ENCODE data around the gene DENND1A.

DENND1A gene

DNA sequence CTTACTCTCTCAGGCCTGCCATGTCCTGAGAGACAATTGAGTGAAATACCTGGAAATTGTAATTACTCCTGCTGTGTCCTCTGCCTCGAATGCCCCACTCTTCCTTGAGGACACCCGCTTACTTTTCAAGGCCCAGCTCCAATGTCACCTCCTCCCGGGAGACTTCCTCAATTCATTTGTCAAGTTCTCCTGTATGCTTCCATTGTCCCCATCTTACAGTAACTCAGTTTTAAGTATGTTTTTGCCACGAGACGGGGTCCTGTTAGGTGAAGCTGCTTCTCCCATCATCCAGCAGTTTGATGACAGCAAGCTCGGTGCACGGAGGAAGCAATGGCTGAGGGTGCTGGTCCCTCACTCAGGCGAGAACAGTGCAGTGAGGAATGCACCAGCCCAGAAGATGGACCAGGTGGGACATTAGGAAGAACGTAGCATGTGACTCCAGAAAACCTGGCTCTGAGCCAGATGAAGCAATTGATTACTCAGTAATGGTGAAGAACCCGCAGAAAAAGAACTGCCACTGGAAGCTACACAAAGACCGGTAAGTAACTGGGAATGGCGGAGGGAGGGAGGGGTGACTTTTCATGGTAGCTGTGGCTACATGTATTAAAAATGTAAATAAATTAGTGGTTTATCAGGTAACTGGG is 274.8 kb downstream of the DENND1A start:
- TF ChIP-seq, protein P1, sequence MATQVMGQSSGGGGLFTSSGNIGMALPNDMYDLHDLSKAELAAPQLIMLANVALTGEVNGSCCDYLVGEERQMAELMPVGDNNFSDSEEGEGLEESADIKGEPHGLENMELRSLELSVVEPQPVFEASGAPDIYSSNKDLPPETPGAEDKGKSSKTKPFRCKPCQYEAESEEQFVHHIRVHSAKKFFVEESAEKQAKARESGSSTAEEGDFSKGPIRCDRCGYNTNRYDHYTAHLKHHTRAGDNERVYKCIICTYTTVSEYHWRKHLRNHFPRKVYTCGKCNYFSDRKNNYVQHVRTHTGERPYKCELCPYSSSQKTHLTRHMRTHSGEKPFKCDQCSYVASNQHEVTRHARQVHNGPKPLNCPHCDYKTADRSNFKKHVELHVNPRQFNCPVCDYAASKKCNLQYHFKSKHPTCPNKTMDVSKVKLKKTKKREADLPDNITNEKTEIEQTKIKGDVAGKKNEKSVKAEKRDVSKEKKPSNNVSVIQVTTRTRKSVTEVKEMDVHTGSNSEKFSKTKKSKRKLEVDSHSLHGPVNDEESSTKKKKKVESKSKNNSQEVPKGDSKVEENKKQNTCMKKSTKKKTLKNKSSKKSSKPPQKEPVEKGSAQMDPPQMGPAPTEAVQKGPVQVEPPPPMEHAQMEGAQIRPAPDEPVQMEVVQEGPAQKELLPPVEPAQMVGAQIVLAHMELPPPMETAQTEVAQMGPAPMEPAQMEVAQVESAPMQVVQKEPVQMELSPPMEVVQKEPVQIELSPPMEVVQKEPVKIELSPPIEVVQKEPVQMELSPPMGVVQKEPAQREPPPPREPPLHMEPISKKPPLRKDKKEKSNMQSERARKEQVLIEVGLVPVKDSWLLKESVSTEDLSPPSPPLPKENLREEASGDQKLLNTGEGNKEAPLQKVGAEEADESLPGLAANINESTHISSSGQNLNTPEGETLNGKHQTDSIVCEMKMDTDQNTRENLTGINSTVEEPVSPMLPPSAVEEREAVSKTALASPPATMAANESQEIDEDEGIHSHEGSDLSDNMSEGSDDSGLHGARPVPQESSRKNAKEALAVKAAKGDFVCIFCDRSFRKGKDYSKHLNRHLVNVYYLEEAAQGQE (IDR thresholded peaks at IDR 0.05; ENCODE audit: insufficient read depth in 1 of 2, low read depth in 2 of 2, low read length in 2 of 2), result no peak
- TF ChIP-seq FOXP2 (optimal IDR thresholded peaks at IDR 0.05; ENCODE audit: borderline replicate concordance, extremely low read depth, extremely low read length, insufficient read depth) (no peak), TAF1 (IDR thresholded peaks at IDR 0.05; ENCODE audit: borderline replicate concordance, insufficient read depth, low read length) (no peak), POLR2AphosphoS5 (IDR thresholded peaks at IDR 0.05; ENCODE audit: low read depth, low read length) (no peak), SIN3A (IDR thresholded peaks at IDR 0.05; ENCODE audit: borderline replicate concordance, insufficient read depth, low read length) (no peak)

- TF ChIP-seq TAF1 (IDR thresholded peaks at IDR 0.05; ENCODE audit: borderline replicate concordance, insufficient read depth, low read length) (no peak), POLR2AphosphoS5 (IDR thresholded peaks at IDR 0.05; ENCODE audit: low read depth, low read length) (no peak), SIN3A (IDR thresholded peaks at IDR 0.05; ENCODE audit: borderline replicate concordance, insufficient read depth, low read length) (no peak), FOXP2 (optimal IDR thresholded peaks at IDR 0.05; ENCODE audit: borderline replicate concordance, extremely low read depth, extremely low read length, insufficient read depth) (no peak)
- TF ChIP-seq, protein P1 (IDR thresholded peaks at IDR 0.05; ENCODE audit: insufficient read depth in 1 of 2, low read depth in 2 of 2, low read length in 2 of 2), result no peak
Measured at GRCh38 chr9:123654218-123654993, 275.5 kb downstream of the DENND1A start.

DNA sequence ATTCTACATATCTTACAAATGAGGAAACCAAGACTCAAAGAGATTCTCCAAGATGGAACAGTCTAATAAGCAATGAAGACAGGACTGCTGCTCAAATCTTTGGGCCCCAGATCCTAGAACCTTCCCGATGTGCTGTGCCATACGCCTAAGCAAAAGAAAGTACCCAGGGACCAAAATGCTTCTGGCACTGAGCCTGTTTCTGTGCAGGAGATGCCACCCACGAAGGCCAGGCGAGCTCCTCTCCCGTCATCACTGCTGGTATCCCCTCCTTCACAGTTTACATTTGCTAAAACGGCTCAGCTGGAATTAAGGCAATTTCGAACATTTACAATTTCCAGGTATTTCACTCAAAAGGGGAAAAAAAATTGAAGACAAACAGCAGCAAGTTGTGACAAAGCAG is 277.5 kb downstream of the DENND1A start:
- TF ChIP-seq TAF1 (IDR thresholded peaks at IDR 0.05; ENCODE audit: borderline replicate concordance, insufficient read depth, low read length), result no peak
- no peak for TF ChIP-seq POLR2AphosphoS5 (IDR thresholded peaks at IDR 0.05; ENCODE audit: low read depth, low read length)
- TF ChIP-seq SIN3A (IDR thresholded peaks at IDR 0.05; ENCODE audit: borderline replicate concordance, insufficient read depth, low read length), result no peak
- TF ChIP-seq, protein P1 (IDR thresholded peaks at IDR 0.05; ENCODE audit: insufficient read depth in 1 of 2, low read depth in 2 of 2, low read length in 2 of 2), result no peak
- TF ChIP-seq FOXP2 (optimal IDR thresholded peaks at IDR 0.05; ENCODE audit: borderline replicate concordance, extremely low read depth, extremely low read length, insufficient read depth), result no peak

DNA sequence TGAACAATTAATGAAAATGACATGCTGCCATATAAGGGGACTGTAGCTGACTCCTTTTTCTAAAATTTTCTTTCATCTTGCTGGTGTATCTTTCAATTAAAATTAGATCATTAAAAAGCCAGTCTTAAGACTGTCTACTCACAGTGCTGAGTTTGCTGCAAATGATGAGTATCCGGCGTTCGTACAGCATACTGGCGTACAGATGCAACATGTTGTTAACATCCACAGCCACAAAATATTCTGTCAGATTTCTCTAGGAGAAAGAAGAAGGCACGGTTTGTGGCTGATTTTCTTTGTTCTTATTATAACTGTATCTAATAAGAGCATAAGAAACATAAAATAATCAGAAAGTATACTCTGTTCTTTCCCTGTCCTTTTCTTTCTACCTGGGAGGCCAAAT is 278.1 kb downstream of the DENND1A start:
- TF ChIP-seq TAF1 (IDR thresholded peaks at IDR 0.05; ENCODE audit: borderline replicate concordance, insufficient read depth, low read length) (no peak), FOXP2 (optimal IDR thresholded peaks at IDR 0.05; ENCODE audit: borderline replicate concordance, extremely low read depth, extremely low read length, insufficient read depth) (no peak), POLR2AphosphoS5 (IDR thresholded peaks at IDR 0.05; ENCODE audit: low read depth, low read length) (no peak), SIN3A (IDR thresholded peaks at IDR 0.05; ENCODE audit: borderline replicate concordance, insufficient read depth, low read length) (no peak)
- TF ChIP-seq, protein P1 (IDR thresholded peaks at IDR 0.05; ENCODE audit: insufficient read depth in 1 of 2, low read depth in 2 of 2, low read length in 2 of 2), result no peak

Measured in PFSK-1 (cell line).